HG03039 (cell line): ENCODE data around the gene SYTL3.

Source experiments
- ATAC-seq: cut with Tn5 transposase; IDR thresholded peaks from one replicate; pipeline ENCODE4 v1.9.1; 2021; ENCODE audit warnings: mild to moderate bottlenecking, moderate library complexity; ENCODE audit not compliant: unreplicated experiment

The SYTL3 gene

GRCh38 chr6:158756977-158757752 is 107.3 kb downstream of the SYTL3 start:
- ATAC-seq, result no peak

GRCh38 chr6:158757753-158758090 is 107.9 kb downstream of the SYTL3 start:
- ATAC-seq, result no peak

- no peak for ATAC-seq
Observed at GRCh38 chr6:158758451-158758860, 108.6 kb downstream of the SYTL3 start.

- no peak for ATAC-seq
Observed at GRCh38 chr6:158758941-158759479, 109.2 kb downstream of the SYTL3 start.

- ATAC-seq, result no peak
Observed at GRCh38 chr6:158759966-158760617, 110.2 kb downstream of the SYTL3 start.

- ATAC-seq, result no peak
Observed at GRCh38 chr6:158760618-158761250, 110.9 kb downstream of the SYTL3 start.

GRCh38 chr6:158761746-158762145 is 111.9 kb downstream of the SYTL3 start:
- ATAC-seq, result no peak

- ATAC-seq, result no peak
Observed at GRCh38 chr6:158762787-158763433, 113.1 kb downstream of the SYTL3 start.

GRCh38 chr6:158763434-158764182 is 113.8 kb downstream of the SYTL3 start:
- no peak for ATAC-seq

- ATAC-seq, result no peak
Observed at GRCh38 chr6:158764183-158764849, 114.5 kb downstream of the SYTL3 start.

- ATAC-seq, result no peak
Observed at GRCh38 chr6:158764926-158765325, 115.1 kb downstream of the SYTL3 start.

GRCh38 chr6:158765499-158766068 is 115.7 kb downstream of the SYTL3 start:
- ATAC-seq, result no peak

GRCh38 chr6:158766621-158767455 is 117.0 kb downstream of the SYTL3 start:
- ATAC-seq, result no peak

- ATAC-seq, result no peak
Observed at GRCh38 chr6:158767709-158768108, 117.9 kb downstream of the SYTL3 start.

- no peak for ATAC-seq
Observed at GRCh38 chr6:158768436-158768835, 118.6 kb downstream of the SYTL3 start.

GRCh38 chr6:158769234-158769770 is 119.4 kb downstream of the SYTL3 start:
- no peak for ATAC-seq

GRCh38 chr6:158769771-158770432 is 120.0 kb downstream of the SYTL3 start:
- no peak for ATAC-seq
